ENCODE data around the gene SLC10A3.

The SLC10A3 gene

GRCh38 chrX:154486052-154486395 lies 4.4 kb downstream of the SLC10A3 start:
- Histone ChIP-seq H3K27me3 (ENCODE audit: control insufficient read depth, insufficient read depth, low read length) (peaks cover 4% of the 10 kb centered on the region), H3K36me3 (ENCODE audit: control insufficient read depth, insufficient read depth, low read length) (no peaks in the 10 kb centered on the region), H3K9ac (ENCODE audit: low read length) (peak overlapping the region; percentile 62)

GRCh38 chrX:154485150-154486051 lies 5.0 kb downstream of the SLC10A3 start:
- peaks cover 3% of the 10 kb centered on the region for H3K4me1 ChIP-seq (ENCODE audit: control insufficient read depth, insufficient read depth, low read length)
- H3K4me3 ChIP-seq (ENCODE audit: low read length), result peak overlapping the region; percentile 58
- peak overlapping the region; percentile 63 for H3K27ac ChIP-seq (ENCODE audit: low read depth, low read length)
- H3K9ac ChIP-seq (ENCODE audit: low read length), result peak overlapping the region; percentile 62
- H3K36me3 ChIP-seq (ENCODE audit: control insufficient read depth, insufficient read depth, low read length), result no peaks in the 10 kb centered on the region
- peaks cover 4% of the 10 kb centered on the region for H3K27me3 ChIP-seq (ENCODE audit: control insufficient read depth, insufficient read depth, low read length)

More at GRCh38 chrX:154486052-154486395, 4.4 kb downstream of the SLC10A3 start:
- H3K4me1 ChIP-seq (ENCODE audit: control insufficient read depth, insufficient read depth, low read length), result peaks cover 3% of the 10 kb centered on the region
- peak overlapping the region; percentile 63 for H3K27ac ChIP-seq (ENCODE audit: low read depth, low read length)
- peak overlapping the region; percentile 58 for H3K4me3 ChIP-seq (ENCODE audit: low read length)

- no peak overlapping the region for H3K27ac ChIP-seq (ENCODE audit: low read depth, low read length)
Observed at GRCh38 chrX:154484255-154485149, 5.9 kb downstream of the SLC10A3 start.

GRCh38 chrX:154483325-154483724 lies 7.1 kb downstream of the SLC10A3 start:
- H3K27me3 ChIP-seq (ENCODE audit: control insufficient read depth, insufficient read depth, low read length), result peaks cover 4% of the 10 kb centered on the region
- H3K4me3 ChIP-seq (ENCODE audit: low read length), result no peak overlapping the region

More at GRCh38 chrX:154484255-154485149, 5.9 kb downstream of the SLC10A3 start:
- H3K36me3 ChIP-seq (ENCODE audit: control insufficient read depth, insufficient read depth, low read length), result no peaks in the 10 kb centered on the region
- H3K4me1 ChIP-seq (ENCODE audit: control insufficient read depth, insufficient read depth, low read length), result peaks cover 3% of the 10 kb centered on the region
- H3K4me3 ChIP-seq (ENCODE audit: low read length), result no peak overlapping the region
- peaks cover 4% of the 10 kb centered on the region for H3K27me3 ChIP-seq (ENCODE audit: control insufficient read depth, insufficient read depth, low read length)
- no peak overlapping the region for H3K9ac ChIP-seq (ENCODE audit: low read length)

GRCh38 chrX:154482786-154483185 lies 7.6 kb downstream of the SLC10A3 start:
- no peaks in the 10 kb centered on the region for H3K36me3 ChIP-seq (ENCODE audit: control insufficient read depth, insufficient read depth, low read length)
- H3K4me1 ChIP-seq (ENCODE audit: control insufficient read depth, insufficient read depth, low read length), result peaks cover 3% of the 10 kb centered on the region
- H3K9ac ChIP-seq (ENCODE audit: low read length), result no peak overlapping the region
- no peak overlapping the region for H3K4me3 ChIP-seq (ENCODE audit: low read length)
- peaks cover 4% of the 10 kb centered on the region for H3K27me3 ChIP-seq (ENCODE audit: control insufficient read depth, insufficient read depth, low read length)
- H3K27ac ChIP-seq (ENCODE audit: low read depth, low read length), result no peak overlapping the region

More at GRCh38 chrX:154483325-154483724, 7.1 kb downstream of the SLC10A3 start:
- Histone ChIP-seq H3K27ac (ENCODE audit: low read depth, low read length) (no peak overlapping the region), H3K4me1 (ENCODE audit: control insufficient read depth, insufficient read depth, low read length) (peaks cover 3% of the 10 kb centered on the region), H3K9ac (ENCODE audit: low read length) (no peak overlapping the region), H3K36me3 (ENCODE audit: control insufficient read depth, insufficient read depth, low read length) (no peaks in the 10 kb centered on the region)

- Histone ChIP-seq H3K4me3 (ENCODE audit: low read length) (no peak overlapping the region), H3K9ac (ENCODE audit: low read length) (no peak overlapping the region), H3K4me1 (ENCODE audit: control insufficient read depth, insufficient read depth, low read length) (peaks cover 3% of the 10 kb centered on the region), H3K27ac (ENCODE audit: low read depth, low read length) (no peak overlapping the region), H3K27me3 (ENCODE audit: control insufficient read depth, insufficient read depth, low read length) (peaks cover 4% of the 10 kb centered on the region), H3K36me3 (ENCODE audit: control insufficient read depth, insufficient read depth, low read length) (no peaks in the 10 kb centered on the region)
Observed at GRCh38 chrX:154481911-154482601, 8.4 kb downstream of the SLC10A3 start.

- H3K27ac ChIP-seq (ENCODE audit: low read depth, low read length), result no peak overlapping the region
- H3K27me3 ChIP-seq (ENCODE audit: control insufficient read depth, insufficient read depth, low read length), result peaks cover 4% of the 10 kb centered on the region
- peaks cover 2% of the 10 kb centered on the region for H3K36me3 ChIP-seq (ENCODE audit: control insufficient read depth, insufficient read depth, low read length)
- peaks cover 3% of the 10 kb centered on the region for H3K4me1 ChIP-seq (ENCODE audit: control insufficient read depth, insufficient read depth, low read length)
- no peak overlapping the region for H3K4me3 ChIP-seq (ENCODE audit: low read length)
- H3K9ac ChIP-seq (ENCODE audit: low read length), result no peak overlapping the region
Observed at GRCh38 chrX:154481195-154481594, 9.2 kb downstream of the SLC10A3 start.

- Histone ChIP-seq H3K27me3 (ENCODE audit: control insufficient read depth, insufficient read depth, low read length) (peaks cover 4% of the 10 kb centered on the region), H3K9ac (ENCODE audit: low read length) (no peak within 1 kb of the TSS), H3K36me3 (ENCODE audit: control insufficient read depth, insufficient read depth, low read length) (peaks cover 2% of the 10 kb centered on the region), H3K4me3 (ENCODE audit: low read length) (peak within 1 kb of the TSS; percentile 72), H3K4me1 (ENCODE audit: control insufficient read depth, insufficient read depth, low read length) (no peaks in the 10 kb centered on the region), H3K27ac (ENCODE audit: low read depth, low read length) (peak within 1 kb of the TSS; percentile 74)
Observed at GRCh38 chrX:154478728-154479622, 11.5 kb downstream of the SLC10A3 start, which contains the start of gene LAGE3. LAGE3 (minus strand) TSS chrX:154479281; CDS start chrX:154478915, 366 bp downstream.

- Histone ChIP-seq H3K36me3 (ENCODE audit: control insufficient read depth, insufficient read depth, low read length) (peaks cover 2% of the 10 kb centered on the region), H3K27ac (ENCODE audit: low read depth, low read length) (peak overlapping the region; percentile 74), H3K9ac (ENCODE audit: low read length) (no peak overlapping the region), H3K4me1 (ENCODE audit: control insufficient read depth, insufficient read depth, low read length) (no peaks in the 10 kb centered on the region), H3K4me3 (ENCODE audit: low read length) (peak overlapping the region; percentile 72), H3K27me3 (ENCODE audit: control insufficient read depth, insufficient read depth, low read length) (peaks cover 4% of the 10 kb centered on the region)
Observed at GRCh38 chrX:154477891-154478477, 12.4 kb downstream of the SLC10A3 start.

GRCh38 chrX:154476821-154477220 lies 13.6 kb downstream of the SLC10A3 start:
- H3K27me3 ChIP-seq (ENCODE audit: control insufficient read depth, insufficient read depth, low read length), result no peaks in the 10 kb centered on the region
- H3K4me3 ChIP-seq (ENCODE audit: low read length), result no peak overlapping the region
- no peak overlapping the region for H3K27ac ChIP-seq (ENCODE audit: low read depth, low read length)
- peaks cover 2% of the 10 kb centered on the region for H3K36me3 ChIP-seq (ENCODE audit: control insufficient read depth, insufficient read depth, low read length)
- no peaks in the 10 kb centered on the region for H3K4me1 ChIP-seq (ENCODE audit: control insufficient read depth, insufficient read depth, low read length)
- H3K9ac ChIP-seq (ENCODE audit: low read length), result no peak overlapping the region

GRCh38 chrX:154473683-154474082 lies 16.7 kb downstream of the SLC10A3 start:
- H3K4me1 ChIP-seq (ENCODE audit: control insufficient read depth, insufficient read depth, low read length), result no peaks in the 10 kb centered on the region
- H3K36me3 ChIP-seq (ENCODE audit: control insufficient read depth, insufficient read depth, low read length), result peaks cover 2% of the 10 kb centered on the region
- H3K9ac ChIP-seq (ENCODE audit: low read length), result no peak overlapping the region
- no peak overlapping the region for H3K27ac ChIP-seq (ENCODE audit: low read depth, low read length)
- no peaks in the 10 kb centered on the region for H3K27me3 ChIP-seq (ENCODE audit: control insufficient read depth, insufficient read depth, low read length)
- no peak overlapping the region for H3K4me3 ChIP-seq (ENCODE audit: low read length)
